Measurements from ENCODE around the gene TDP1. TPM values are rescaled to one million over a fixed set of nuclear protein-coding genes. Genes with fewer than 3 reads are reported as not detected.

Gene TDP1
- 64.9 and 69.6 TPM in 2 replicates for total RNA-seq

GRCh38 chr14:89955745-89956660 is at the start of gene TDP1:
TSS of gene TDP1 (plus strand) at chr14:89955927. CDS start at chr14:89963115, 7,188 bp downstream.
- intact Hi-C loops (cut with micrococcal nuclease) = loop anchor here (1.0 to 10.0 kb wide), 10 partner anchors 104 to 1964 kb away; partner anchors contain the start of genes CALM1, FOXN3, GALC and PSMC1

DNA sequence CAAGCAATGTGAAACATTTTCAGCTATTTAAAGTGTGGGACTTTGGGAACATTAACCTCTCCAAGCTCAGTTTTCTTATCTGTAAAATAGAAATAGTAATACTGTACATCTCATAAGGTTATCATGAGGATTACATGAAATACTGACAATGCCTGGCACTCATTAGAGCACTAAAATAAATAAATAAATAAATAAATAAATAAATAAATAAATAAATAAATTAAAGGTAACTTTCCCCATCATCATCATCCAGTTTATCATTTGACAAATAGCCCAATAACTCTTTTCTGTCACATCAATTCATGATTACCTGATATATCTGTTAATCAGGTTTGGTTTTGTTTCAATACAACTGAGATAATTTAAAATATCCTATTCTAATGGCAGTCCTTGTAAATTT is 49.7 kb upstream of the TDP1 start:
- intact Hi-C loops (cut with micrococcal nuclease) = no loop called here

DNA sequence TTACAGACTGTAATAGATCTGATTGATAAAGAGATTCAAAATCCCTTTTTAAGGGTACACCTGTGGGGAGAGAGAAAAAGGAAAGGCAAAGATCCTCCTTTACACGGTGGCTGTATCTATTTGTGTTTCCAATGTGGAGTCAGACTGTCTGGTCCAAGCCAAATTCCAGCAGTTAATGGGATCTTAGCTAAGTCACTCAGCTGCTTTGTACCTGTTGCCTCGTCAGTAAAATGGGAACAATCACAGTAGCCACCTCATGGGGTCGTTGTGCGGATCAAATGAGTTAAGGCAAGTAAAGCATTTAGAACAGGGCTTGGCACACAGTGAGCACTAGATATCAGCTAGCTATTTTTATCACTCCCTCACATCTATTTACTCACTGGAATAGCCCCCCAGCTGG is 48.1 kb upstream of the TDP1 start:
- intact Hi-C loops (cut with micrococcal nuclease) = no loop called here

DNA sequence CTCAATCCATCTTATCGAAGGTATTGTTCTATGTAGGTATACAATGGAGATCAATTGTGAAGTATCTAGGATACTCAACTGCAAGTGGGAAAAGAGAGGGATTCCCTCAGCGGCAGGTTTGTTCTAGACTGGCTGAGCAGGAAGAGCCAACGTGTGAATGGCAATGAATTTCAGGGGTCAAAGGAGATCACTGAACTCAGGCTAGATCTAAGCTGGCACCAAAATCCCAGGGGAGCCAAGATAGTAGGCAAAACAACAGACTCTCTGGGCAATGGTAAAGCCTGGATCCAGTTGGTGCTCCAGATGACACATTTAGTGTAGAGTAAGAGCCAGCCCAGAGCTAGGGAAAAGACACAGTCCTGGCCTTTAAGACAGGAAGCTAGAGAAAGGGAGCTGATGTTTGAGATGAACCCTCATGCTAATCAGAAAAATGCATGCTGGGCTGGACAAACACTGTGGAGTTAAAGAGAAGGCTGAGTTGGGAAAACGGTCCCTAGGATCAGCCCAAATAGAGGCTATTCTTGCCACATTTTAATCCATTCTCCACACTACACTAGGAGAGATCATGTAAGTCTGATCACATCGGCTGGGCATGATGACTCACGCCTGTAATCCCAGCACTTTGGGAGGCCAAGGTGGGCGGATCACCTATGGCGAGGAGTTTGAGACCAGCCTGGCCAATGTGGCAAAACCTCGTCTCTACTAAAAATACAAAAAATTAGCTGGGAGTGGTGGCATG is 46.8 kb upstream of the TDP1 start:
- intact Hi-C loops (cut with micrococcal nuclease) = no loop called here

DNA sequence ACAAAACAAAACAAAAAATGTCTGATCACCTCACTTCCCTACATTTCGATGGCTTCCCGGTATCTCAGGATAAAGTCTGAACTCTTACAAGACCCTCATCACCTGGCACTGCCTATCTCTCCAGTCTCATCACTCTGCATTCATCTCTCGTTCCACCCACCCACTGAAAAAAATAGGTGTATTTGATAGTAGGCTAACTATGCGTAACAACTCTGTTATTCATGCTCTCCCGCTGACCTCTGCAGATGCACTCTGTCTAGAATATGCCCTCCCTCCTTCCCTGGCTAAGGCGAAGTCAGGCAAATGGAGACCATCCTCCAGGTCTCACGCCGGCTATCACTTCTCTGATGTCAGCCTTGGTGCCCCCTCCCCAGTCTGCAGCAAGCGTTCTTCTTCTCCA is 46.1 kb upstream of the TDP1 start:
- intact Hi-C loops (cut with micrococcal nuclease) = no loop called here

- intact Hi-C loops (cut with micrococcal nuclease) = loop anchor here (10.0 kb wide), 1 partner anchor 1246 kb away; no protein-coding TSS in a partner anchor
These were observed 45.1 kb upstream of the TDP1 start for GRCh38 chr14:89910691-89911009.

- intact Hi-C loops (cut with micrococcal nuclease) = loop anchor here (10.0 kb wide), 1 partner anchor 1246 kb away; no protein-coding TSS in a partner anchor
These were observed 44.5 kb upstream of the TDP1 start for GRCh38 chr14:89911010-89911919.

DNA sequence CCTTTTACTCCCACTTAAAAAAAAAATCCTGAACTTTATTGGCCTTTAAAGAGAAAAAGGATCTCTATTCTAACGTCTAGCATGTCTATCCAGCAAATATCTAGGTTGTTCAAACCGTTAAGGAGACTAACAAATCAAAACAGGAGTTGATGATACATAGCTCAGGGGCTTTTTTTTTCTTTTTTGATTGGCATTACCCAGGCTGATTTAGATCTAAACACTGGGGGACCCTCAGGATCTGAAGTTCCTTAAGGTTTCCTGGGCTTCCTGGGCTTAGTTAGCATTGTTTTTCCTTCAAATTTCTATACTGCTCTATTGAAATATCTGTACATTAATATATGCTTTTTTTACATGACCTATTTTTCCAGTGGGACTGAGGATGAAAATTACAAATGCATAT is 43.5 kb upstream of the TDP1 start:
- intact Hi-C loops (cut with micrococcal nuclease) = loop anchor here (10.0 kb wide), 1 partner anchor 1247 kb away; no protein-coding TSS in a partner anchor

DNA sequence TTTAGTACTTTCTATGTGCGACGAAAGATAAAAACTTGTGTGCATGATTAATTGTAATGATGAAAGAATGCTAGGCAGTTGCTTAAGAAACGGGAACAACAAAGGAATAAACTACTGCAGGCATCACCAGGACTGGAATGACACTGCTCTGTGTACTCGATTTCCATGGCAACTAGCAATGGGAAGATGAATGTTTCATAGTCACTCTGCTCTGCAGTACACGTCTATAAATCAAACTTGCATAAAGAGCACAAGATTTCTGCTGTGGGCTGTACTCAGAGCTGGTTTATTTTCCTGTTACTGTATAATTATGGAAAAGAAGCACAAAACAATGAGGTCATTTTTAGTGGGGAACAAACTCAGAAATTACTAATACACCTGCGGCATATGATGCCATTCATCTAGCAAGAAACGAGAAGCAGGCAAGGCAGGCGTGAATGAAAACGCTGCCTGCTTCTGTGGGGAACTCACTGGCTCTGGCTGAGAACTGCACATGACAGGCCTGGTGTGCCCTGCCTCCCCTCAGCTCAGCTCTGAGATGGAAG is 43.0 kb upstream of the TDP1 start:
- intact Hi-C loops (cut with micrococcal nuclease) = loop anchor here (10.0 kb wide), 1 partner anchor 1248 kb away; no protein-coding TSS in a partner anchor

DNA sequence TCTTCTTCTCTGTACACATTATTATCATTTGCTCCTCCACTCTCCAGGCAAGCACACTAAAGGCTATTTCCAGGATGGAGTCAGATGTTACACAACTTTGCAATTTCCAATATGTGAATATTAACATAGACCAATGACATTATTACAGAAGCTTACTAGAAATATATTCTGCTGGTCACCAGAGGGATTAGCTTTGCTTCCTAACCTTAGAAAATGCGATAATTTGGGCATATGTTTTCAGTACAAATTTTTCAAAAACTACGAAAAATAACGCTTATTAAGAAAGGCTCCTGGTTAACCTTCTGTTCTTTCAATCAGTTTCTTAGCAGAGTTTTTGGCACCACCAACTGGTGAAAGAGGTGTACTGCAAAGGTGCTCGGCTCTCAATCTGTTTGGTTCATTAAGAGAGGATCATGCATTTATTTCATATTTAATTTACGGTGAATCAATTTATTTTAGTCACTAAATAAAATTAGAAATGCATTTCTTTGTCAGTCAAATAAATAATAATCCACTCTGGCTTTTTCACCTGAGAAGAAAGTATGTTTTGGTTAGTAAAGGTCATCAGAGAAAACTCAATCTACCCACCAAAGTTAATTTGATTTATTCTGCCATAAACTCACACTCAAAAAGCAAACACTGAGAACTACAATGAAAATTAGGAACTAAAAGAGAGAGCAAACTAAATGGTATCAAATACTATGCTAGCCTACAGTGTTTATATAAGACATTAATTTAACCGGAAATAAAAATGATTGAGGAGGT is 40.4 kb upstream of the TDP1 start:
- intact Hi-C loops (cut with micrococcal nuclease) = loop anchor here (1.0 to 10.0 kb wide), 6 partner anchors 143 to 1250 kb away; partner anchors contain the start of gene FOXN3

GRCh38 chr14:89918721-89919120 is 37.0 kb upstream of the TDP1 start:
- intact Hi-C loops (cut with micrococcal nuclease) = loop anchor here (5.0 to 10.0 kb wide), 3 partner anchors 146 to 1254 kb away; partner anchors contain the start of gene FOXN3

- intact Hi-C loops (cut with micrococcal nuclease) = no loop called here
These were observed 35.7 kb upstream of the TDP1 start for GRCh38 chr14:89920056-89920455.

DNA sequence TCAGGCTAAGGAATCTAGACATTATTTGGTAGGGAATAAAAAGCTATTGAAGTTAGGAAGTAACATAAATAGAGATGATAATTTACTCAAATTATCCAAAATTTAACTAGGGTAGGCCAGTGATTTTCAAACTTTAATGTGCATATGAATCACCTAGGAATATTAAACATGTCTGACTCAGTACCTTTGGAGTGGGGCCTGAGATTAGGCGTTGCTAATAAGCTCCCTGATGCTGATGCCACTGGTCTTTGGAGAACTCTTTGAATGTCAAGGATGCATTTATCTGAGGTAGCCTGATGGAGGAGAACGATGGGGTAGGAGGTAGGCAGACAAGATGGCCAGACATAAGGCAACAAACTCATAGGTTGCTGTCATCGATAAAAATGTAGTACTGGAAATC is 34.4 kb upstream of the TDP1 start:
- intact Hi-C loops (cut with micrococcal nuclease) = no loop called here

DNA sequence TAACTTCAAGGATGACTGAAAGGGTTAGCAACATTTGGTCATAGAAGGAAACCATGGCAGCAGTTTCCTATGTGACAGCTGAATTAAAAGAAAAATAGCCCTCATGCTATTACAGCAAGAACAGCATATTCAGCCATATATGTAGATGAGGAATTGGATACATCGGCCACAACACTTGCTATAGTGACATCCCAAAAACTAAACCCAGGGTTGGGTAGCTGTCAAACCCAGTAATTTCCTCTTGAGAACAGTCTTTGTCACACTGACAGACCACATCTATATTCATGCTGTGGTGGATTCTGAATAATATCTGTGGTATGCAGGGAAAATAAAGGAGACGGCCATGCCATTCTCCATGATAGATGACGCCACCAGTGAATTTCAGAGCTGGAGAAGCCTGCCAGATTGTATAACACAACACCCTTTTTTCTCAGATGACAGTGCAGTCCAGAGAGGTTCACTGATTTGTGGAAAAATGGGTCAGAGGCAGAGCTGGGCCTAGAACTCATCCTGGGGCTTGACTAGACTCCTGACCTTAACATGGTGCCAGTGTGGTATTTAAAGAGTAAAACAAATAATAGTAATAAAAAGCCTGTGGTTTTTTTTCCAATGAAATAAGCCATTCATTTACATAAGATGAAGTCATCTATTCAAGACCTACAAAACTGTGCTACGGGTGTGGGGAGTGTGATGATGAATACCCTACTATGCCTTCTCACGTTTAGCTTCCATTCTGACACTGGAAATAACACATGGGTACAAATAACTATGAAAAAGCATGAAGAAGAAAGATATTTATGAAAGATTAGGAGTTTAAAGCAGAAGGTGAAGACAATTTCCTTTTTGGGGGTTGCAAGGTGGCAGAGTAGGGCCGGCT is 33.5 kb upstream of the TDP1 start:
- intact Hi-C loops (cut with micrococcal nuclease) = no loop called here

DNA sequence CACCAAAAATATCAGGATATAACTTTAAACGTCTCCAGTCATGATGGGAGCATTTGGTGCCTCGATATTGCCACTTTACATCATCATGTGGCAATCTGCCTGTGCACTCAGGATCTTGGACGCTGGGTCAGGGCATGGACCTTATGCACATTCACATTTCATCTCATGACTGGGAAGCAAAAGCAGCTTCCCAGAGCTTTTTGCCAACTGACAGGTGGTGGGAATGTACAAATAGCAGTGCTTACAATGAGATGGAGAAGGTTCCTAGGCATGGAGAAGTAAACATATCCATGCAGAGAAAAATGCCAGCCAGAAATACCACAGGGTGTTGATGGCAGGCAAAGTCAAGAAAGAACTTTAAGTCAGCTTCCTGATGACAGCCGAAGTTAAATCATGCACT is 31.5 kb upstream of the TDP1 start:
- intact Hi-C loops (cut with micrococcal nuclease) = no loop called here

- intact Hi-C loops (cut with micrococcal nuclease) = no loop called here
These were observed 29.0 kb upstream of the TDP1 start for GRCh38 chr14:89926694-89927093.

GRCh38 chr14:89927186-89927865 is 28.4 kb upstream of the TDP1 start:
- intact Hi-C loops (cut with micrococcal nuclease) = no loop called here

DNA sequence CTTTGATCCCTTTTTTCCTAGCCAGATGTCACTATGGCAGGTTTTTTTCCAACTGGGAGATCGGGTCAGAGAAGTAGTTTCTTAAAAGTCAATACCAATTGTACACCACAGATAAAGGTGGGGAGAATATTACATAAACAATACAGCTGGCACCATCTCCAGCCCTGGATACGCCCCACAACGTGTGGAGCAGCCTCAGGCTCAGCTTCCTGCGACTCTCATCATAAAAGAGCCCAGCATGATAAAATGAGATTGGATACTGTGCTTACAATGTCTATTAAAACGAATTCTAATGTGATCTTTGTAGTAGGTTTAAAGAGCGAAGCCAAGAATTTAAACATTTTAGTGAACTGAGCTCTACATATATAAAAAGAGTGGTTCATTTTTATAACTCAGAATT is 22.7 kb upstream of the TDP1 start:
- intact Hi-C loops (cut with micrococcal nuclease) = no loop called here

Measured in T-helper 2 cell treated with Interferon-gamma antibody and Interleukin-4, amounts not matched to agents 100 ng/mL and 5 ng/mL, for 36 hours (primary cell).